Fibroblast of peridontal ligament (primary cell): Measurements from ENCODE around the gene DNM2.
A peak's percentile ranks its signal among the peaks of the same experiment; 100 is the strongest.
"Not testable (repeated sequence)": the region's sequence is repeated elsewhere in the genome, so short reads cannot be mapped to it uniquely, and the experiment has no call there.

ENCODE experiments used
- DNase-seq: peaks from one replicate; pipeline ENCODE4 v3.0.0-alpha.2; 2010; ENCODE audit errors: extremely low read depth

Gene DNM2

DNA sequence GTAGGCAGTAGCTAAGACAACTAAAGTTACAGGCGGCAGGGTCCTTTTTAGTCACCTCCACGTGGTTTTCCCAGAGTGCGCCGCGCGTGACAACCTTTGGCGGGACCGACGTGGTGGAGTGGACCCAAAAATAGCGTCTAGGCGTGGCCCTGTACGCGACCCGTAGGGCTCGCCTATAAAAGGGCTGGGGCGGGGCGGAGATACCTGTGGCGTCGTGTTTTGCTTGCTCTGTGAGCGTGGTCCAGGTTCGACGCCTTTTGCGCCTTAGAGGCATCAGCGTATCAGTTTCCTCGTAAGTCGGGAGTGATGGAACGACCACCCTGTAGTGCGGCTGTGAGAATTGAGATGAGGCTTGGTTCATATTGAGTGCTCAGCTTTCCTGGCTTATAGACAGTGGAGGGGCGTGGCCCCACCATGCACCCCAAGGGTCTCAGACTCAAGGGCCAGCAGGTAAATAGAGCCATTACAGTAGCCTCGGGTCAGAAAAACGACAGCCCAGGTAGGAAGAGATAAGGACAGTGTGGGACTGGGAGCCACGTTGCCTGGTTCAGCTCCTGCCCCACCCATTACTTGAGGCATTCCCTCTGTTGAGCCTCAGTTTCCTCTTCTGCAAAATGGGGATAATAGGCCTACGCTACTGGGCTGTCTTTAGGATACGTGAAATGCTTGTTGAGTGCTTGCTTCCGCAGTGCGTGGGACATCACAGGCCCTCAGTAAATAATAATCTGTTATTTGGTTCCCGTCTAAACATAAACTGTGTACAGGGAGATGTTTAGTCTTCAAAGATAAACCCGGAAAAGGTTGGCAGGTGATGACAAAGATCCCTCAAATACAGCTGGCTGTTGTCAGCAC, 118.8 kb downstream of the DNM2 start:
- DNase-seq: no peak

DNA sequence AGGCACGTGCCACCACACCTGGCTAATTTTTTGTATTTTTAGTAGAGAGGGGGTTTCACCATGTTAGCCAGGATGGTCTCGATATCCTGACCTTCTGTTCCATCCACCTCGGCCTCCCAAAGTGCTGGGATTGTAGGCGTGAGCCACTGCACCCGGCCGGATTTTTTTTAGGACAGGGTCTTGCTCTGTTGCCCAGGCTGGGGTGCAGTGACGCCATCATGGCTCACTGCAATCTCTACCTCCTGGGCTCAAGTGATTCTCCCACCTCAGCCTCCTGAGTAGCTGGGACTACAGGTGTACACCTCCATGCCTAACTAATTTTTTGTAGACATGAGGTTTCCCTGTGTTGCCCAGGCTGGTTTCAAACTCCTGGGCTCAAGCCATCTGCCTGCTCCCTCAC, 119.8 kb downstream of the DNM2 start:
- not testable (repeated sequence) for DNase-seq

DNA sequence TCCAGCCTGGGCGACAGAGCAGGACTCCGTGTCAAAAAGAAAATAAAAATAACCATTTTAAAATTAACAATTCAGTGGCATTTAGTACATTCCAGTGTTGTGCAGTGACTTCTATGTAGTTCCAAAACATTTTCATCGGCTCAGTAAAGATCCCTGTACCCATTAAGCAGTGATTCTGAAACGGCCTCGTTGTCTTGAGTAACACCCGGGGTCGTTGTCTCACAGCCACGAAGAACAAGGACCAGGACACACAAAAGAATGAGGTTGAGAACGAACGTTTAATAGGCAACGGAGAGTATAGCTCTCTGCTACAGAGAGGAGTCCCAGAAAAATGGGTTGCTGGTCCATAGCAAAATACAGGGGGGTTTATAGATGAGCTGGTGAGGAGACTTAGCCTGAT, 120.5 kb downstream of the DNM2 start:
- no peak for DNase-seq

DNA sequence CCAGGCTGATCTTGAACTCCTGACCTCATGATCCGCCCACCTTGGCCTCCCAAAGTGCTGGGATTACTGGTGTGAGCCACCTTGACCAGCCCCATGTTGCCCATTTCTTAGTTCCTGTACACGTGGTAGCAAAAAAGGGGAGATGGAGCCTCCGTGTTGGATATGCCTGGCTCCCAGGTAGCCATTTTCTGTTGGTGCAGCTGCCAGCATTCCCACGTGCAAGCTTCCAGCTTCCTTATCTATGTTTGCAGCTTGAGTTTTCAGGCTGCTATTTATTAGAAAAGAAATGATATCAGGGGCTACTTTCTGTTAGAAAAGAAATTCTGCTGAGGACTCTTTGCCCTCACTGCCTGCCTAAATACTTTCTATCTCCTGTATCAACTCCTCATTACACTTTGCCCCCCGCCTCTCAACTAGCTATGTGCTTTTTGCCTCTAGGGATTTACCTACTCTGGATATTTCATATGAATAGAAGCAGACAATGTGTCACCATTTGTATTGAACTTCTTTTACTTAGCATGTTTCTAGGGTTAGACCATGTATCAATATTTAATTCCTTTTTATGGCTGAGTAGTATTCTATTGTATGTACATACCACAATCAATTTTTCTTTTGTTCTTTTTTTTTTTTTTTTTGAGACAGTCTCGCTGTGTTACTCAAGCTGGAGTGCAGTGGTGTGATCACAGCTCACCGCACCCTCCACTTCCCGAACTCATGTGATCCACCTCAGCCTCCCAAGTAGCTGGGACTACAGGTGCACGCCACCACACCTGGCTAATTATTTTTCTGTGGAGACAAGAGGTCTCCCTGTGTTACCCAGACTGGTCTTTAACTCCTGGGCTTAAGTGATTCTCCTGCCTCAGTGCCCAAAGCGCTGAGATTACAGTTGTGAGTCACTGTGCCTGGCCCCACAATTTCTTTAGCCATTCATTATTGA, 121.5 kb downstream of the DNM2 start:
- no peak for DNase-seq

DNA sequence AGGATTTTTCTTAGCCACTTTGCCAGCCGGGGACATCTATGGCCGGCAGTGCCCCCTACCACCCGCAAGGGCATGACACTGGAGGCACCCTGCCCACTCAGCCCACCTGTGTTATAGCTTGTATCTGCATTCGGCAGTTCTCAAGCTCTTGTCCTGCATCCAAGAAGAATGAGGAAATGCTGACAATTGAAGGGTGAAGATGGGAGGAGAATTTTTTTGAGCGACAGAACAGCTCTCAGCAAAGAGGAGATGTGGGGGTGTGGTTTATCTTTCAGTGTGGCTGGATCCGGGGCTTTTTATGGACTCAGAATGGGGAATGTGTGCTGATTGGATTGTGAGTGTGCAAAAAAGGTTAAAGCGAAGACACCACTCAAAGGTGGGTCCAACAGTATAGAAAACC, 124.9 kb downstream of the DNM2 start:
- no peak for DNase-seq

DNA sequence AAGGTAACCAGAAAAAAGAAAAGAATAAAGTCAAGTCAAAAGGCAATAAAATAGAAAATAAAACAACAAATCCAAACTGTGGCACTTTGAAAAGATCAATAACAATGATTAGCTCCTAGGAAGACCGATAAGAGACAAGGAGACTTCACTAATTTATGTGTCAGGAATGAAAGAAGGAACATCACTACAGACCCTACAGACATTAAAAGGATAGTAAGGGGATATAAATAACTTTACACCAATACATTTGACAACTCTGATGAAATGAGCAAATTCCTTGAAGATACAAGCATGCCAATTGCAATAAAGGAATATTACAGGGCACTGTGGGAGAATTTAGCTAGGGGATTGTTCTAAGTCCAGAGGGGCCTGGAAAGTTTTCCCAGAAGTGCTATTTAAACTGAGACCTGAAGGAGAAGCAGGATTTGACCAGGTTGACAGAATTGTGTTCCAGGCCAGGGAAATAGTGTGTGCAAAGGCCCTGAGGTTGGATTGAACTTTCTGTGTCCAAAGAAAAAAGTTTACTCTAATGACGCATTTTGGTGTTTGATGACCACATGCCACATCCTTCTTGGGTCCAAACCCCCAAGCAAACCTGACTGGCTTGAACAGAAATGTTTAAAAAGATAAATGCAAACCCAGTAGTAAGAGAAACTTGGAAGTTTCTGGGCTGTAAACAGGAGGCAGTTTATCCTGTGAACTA, 128.8 kb downstream of the DNM2 start:
- no peak for DNase-seq

DNA sequence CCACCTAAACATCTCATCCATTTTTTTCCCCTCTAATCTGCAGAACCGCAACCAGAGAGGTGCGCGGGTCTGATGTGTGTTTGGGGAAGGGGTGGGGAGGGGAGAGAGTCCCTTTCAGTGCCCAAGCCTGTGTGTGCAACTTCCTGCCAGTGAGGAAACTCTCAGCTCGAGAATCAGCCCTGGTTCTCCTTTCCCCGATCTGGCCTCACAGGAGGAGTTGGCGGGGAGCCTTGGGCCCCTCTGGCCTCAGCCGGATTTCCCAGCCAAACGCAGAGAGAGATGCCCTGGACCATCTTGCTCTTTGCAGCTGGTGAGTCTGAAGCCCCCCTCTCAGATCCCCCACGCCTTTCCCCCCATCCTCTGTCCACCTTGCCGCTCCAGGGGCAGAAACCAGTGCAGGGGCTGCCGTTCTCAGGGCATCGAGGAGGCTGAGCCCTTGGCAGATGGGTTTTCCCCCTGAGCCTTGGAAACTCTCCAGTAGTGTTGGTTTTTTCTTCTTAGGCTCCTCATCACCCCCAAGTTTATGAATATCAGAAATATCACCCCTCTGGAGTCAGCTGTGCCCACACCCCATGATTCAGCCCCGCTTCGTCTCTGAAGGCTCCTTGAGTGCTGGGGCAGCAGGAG, 130.5 kb downstream of the DNM2 start, which contains the start of gene C19orf38:
Gene C19orf38 (plus strand): TSS at position 186 of the 627 bp plus-strand sequence. CDS start 94 bp downstream, at position 280.
- no peak for DNase-seq

DNA sequence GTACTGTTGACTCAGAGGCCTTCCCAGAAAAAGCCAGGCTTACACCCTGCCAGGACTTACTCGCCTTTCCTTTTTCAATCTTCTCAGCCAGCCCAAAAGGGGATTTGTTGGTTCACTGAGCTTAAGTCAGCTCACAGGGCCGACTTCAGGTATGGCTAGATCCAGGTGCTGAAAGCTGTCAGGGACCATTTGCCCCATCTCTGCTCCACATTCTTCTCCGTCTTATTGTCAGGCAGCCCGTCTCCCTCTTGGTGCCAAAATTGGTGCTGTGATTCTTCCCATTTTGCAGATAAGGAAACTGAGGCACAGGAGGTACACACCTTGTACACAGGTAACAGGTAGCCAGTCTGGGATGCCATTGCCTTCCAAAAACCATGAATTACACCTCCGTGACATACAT, 132.8 kb downstream of the DNM2 start:
- no peak for DNase-seq

DNA sequence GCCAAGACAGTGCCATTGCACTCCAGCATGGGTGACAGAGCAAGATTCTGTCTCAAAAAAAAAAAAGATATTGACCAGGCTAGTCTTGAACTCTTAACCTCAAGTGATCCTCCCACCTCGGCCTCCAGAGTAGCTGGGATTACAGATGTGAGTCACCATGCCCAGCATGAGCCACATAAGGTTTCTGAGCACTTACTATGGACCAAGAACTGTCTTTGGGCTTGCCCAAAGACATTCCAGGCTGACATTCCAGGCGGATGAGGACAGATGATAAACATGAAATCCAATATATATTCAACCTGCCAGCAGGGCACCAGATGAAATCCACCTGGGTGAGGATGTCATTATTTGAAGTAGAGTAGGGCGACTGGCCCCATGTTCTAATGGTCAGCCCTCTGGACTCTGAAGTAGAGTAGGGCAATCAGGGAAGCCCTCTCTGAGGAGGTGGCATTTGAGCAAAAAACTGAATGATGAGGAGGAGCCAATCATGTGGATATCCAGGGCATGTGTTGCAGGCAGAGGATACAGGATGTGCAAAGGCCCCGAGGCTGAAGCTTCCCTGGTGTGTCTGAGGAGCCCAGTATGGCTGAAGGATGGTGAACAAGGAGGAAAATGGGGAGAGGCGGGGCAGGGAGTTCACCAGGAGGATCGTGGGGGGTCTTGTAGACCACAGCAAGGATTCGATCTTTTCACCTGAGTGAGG, 134.4 kb downstream of the DNM2 start:
- DNase-seq: peak; percentile 62

DNA sequence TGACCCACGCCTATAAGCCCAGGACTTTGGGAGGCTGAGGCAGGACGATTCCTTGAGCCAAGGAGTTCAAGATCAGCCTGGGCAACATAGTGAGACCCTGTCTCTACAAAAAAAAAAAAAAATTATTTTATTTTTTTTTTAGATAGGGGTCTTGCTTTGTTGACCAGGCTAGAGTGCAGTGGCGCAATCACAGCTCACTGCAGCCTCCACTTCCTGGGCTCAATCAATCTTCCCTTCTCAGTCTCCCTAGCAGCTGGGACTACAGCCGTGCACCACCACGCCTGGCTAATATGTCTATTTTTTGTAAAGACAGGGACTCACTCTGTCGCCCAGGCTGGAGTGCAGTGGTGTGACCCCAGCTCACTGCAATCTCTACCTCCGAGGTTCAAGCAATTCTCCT, 135.1 kb downstream of the DNM2 start:
- DNase-seq: no peak

DNA sequence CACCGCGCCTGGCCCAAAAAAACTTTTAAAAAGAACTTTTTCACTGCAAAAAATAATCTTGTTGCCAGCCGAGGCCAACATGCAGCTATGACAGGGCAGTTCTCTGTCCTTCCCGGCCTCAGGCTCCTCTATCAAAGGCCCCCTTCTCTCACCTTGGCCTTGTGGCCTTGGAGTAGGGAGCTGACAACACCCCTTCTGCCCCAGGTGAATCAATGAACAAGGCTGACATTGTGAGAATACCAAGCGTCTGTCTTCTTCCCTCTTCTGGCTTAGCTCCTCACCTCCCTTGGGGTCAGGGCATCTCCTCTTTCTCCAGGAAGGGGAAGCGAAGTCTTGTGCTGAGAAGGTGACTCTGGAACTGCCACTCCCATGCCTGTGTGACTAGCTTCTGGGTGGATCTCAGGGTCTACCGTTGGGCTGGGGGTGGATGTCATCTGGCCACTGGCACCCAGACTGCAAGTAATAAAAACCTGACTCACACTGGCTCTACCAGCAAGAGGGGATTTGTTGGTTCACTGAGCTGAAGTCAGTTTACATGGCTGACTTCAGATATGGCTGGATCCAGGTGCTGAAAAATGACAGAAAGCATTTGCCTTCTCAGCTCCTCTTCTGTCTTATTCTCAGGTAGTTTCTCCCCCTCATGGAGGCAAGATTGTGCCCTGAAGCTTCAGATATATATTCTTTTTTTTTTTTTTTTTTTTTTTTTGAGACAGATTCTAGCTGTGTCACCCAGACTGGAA, 136.6 kb downstream of the DNM2 start:
- no peak for DNase-seq

DNA sequence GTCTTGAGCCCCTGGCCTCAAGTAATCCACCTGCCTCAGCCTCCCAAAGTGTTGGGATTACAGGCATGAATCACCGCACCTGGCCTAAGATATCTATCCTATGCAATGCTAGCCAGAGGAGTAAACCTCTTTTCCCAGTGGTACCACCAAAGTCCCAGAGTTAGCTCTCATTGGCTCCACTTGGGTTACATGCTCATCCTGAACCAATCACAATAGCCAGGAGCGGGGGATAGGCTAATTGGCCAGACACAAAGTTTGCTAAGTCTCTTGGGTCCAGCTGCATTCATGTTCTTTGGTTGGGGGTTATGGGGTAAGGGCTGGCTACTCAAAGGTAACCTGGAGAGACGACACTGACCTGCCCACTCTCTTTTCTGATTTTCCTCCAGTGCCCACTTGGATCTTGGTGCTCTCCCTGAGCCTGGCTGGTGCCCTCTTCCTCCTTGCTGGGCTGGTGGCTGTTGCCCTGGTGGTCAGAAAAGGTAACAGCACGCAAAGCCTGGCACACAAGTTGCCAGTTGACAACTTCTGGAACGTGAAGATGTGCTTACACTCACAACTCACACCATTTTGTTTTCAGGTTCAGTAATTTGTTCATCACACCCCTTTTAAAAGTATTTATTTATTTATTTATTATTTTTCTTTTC, 138.1 kb downstream of the DNM2 start:
- DNase-seq: no peak

DNA sequence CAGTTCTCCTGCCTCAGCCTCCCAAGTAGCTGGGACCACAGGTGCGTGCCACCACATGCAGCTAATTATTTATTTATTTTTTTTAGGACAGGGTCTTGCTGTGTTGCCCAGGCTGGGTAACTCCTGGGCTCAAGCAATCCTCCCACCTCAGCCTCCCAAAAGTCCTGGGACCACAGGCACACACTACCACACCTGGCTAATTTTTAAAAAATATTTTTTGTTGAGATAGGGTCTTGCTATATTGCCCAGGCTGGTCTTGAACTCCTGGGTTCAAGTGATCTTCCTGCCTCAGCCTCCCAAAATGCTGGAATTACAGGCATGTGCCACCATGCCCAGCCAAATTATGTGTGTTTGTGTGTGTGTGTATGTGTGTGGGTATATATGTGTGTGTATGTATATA, 139.0 kb downstream of the DNM2 start:
- not testable (repeated sequence) for DNase-seq

DNA sequence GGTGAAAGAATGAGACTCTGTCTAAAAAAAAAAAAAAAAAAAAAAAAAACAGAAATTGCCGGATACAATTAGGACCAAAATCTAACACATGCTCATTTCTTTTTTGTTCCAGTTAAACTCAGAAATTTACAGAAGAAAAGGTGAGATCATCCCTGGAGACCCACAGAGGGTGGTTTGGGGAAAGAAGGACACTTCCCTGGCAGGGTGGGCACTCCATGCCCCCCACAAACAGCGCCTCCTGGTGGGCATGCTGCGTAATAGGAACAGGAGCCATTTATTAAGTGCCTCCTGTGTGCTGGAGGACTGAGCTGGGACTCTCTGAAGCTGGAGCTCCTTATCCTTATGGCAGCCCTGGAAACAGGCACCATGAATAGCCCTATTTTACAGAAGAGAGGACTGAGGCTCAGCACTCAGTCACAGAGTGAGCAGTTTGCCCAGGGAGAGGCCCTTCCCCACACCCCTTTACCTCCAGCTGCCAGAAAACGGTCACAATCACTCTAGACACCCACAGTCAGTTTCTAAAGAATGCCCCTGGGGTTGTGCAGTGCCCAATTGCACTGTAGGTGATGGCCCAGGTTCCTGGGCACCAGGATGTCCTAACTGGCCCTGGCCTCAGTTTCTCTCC, 140.4 kb downstream of the DNM2 start:
- DNase-seq: peak; percentile 17

DNA sequence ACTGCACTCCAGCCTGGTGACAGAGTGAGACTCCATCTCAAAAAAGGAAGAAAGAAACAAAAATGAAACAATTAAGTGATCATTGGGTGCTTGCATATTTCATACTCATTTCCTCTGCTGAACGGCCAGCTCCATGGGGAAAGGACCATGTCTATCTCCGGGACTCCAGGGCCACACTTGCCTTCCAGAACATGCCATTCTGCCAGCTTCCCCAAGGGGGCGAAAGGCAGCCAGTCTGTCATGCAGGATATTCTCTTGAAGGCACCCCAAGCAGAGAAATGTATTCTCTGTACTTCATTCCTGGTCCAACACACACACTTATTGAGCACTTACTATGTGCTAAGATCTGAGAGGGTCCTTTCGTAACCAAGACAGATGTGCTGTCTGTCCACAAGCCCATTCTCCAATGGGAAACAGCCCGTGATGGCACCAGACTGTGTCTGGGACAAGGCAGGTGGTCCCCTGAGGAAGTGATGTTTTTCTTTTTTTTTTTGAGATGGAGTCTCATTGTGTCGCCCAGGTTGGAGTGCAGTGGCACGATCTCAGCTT, 143.3 kb downstream of the DNM2 start:
- no peak for DNase-seq

DNA sequence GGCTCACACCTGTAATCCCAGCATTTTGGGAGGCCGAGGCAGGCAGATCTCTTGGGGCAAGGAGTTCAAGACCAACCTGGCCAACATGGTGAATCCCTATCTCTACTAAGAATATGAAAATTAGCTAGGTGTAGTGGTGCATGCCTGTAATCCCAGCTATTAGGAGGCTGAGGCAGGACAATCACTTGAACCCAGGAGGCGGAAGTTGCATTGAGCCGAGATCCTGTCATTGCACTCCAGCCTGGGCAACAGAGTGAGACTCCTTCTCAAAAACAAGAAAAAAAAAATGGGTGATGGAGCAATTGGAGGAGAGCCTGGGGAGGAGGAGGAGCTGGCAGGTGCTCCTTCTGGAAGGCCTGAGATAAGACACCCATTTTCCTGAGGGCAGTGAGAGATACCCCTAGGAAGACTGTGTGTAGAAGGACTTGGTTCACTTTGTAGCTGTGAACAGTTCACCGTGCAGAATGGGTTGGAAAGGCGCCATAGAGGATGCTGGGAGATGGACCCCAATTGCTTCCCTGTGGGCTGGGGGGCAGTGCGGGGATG, 144.8 kb downstream of the DNM2 start:
- DNase-seq: no peak

DNA sequence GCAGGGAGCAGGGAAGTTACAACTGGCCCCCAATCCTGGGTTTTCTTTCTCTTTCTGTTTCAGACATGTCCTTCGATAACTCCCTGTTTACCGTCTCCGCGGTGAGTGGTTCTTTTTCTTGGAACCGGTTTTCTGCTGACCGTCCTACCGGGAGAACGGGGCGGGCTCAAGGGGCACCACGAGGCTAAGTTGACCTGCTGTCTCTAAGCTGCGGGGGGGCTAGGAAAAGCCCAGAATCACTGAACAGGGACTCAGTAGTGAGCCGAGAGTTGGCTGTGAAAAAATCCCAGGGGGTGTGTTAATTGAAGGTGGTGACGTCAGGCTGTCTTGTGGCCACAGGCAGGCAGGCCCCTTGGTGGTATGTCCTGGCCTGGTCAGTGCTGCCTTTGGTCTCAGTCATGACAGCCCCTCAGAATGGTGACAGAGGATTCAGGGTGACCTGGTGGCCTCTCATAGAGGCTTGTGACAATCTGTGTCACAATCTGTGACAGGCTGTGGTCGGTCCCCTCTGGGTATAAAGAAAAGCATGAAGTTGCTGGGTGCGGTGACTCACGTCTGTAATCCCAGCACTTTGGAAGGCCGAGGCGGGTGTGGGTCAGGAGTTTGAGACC, 145.3 kb downstream of the DNM2 start:
- peak; percentile 56 for DNase-seq

DNA sequence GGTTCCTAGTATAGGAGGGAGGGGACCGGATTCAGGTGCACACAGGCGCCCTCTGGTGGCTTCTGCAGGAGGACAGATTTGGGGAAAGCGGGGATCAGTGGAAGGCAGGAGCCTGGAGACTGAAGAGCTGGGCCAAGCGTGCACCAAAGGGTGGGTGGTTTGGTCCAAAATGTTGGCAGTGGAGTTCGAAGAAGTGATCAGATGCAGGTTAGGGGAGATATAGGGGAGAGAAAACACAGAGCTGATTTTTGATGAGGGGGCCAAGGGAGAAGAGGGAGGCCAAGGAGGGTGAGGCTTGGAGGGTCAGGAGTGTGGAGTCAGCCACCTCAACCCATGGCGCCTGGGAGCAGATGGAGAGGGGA, 146.6 kb downstream of the DNM2 start:
- peak; percentile 77 for DNase-seq
